ENCODE results near the gene MLLT6.

DNA sequence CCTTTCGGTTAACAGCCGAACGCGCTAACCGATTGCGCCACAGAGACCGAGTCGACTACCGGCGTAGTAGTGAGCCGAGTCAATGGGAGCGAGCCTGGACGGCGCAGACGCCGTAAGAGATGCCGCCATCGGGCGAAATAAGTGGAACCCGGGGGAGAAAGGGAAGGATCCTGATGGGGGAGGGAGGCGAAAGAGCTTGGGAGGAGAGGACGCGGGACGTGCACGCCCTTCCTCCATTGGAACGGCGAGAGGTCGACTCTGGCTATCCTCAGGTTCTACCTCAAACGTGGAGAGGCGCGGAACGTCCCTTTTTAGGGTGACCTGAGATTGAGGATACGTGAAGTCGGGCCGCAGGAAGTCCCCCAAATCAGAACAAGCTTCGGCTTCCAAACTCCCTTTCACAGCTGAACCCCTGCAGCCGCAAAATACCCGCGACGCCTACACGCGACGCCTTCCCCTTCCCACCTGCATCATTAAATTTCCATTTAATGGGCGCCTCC, 46.8 kb downstream of the MLLT6 start:
- no peak; the same call in 1 of the 2 replicates for TF ChIP-seq BRF2 (CRISPR knock-in tag; IDR thresholded peaks at IDR 0.05)
- TF ChIP-seq, protein P1, sequence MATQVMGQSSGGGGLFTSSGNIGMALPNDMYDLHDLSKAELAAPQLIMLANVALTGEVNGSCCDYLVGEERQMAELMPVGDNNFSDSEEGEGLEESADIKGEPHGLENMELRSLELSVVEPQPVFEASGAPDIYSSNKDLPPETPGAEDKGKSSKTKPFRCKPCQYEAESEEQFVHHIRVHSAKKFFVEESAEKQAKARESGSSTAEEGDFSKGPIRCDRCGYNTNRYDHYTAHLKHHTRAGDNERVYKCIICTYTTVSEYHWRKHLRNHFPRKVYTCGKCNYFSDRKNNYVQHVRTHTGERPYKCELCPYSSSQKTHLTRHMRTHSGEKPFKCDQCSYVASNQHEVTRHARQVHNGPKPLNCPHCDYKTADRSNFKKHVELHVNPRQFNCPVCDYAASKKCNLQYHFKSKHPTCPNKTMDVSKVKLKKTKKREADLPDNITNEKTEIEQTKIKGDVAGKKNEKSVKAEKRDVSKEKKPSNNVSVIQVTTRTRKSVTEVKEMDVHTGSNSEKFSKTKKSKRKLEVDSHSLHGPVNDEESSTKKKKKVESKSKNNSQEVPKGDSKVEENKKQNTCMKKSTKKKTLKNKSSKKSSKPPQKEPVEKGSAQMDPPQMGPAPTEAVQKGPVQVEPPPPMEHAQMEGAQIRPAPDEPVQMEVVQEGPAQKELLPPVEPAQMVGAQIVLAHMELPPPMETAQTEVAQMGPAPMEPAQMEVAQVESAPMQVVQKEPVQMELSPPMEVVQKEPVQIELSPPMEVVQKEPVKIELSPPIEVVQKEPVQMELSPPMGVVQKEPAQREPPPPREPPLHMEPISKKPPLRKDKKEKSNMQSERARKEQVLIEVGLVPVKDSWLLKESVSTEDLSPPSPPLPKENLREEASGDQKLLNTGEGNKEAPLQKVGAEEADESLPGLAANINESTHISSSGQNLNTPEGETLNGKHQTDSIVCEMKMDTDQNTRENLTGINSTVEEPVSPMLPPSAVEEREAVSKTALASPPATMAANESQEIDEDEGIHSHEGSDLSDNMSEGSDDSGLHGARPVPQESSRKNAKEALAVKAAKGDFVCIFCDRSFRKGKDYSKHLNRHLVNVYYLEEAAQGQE (IDR thresholded peaks at IDR 0.05; ENCODE audit: borderline replicate concordance in 1 of 2, low read depth in 1 of 2, low read length in 2 of 2) = no peak

All from HepG2 (cell line).